OCI-LY3 (cell line): ENCODE data around the gene BCAR1.
"Not testable (repeated sequence)": the region's sequence is repeated elsewhere in the genome, so short reads cannot be mapped to it uniquely, and the experiment has no call there.

Experiments
- H2AFZ ChIP-seq: fragments of 200-600, 300-600 bp; shearing (Covaris generic); 2 replicates; pipeline ENCODE4 v1.6.0; 2014; ENCODE audit warnings: antibody characterized with exemption, low read depth, low read length
- H3K27ac ChIP-seq: fragments of 200-600, 300-600 bp; sonication (generic); 2 replicates; pipeline ENCODE4 v1.5.1; 2014; ENCODE audit warnings: mild to moderate bottlenecking, low read length, moderate library complexity, mixed read lengths
- H3K27me3 ChIP-seq: fragments of 200-600, 300-600 bp; sonication (generic); 2 replicates; pipeline ENCODE4 v1.6.1; 2014; ENCODE audit warnings: low read depth, low read length, mixed read lengths
- H3K36me3 ChIP-seq: fragments of 200-600, 300-600 bp; sonication (generic); replicated peaks from 2 replicates; pipeline ENCODE3; 2014; ENCODE audit warnings: low read depth, low read length, mixed read lengths
- H3K4me1 ChIP-seq: fragments of 300-600, 200-600 bp; sonication (generic); 2 replicates; pipeline ENCODE4 v1.6.1; 2014; ENCODE audit warnings: low read length, mixed read lengths
- H3K4me2 ChIP-seq: fragments of 200-600, 300-600 bp; sonication (generic); 2 replicates; pipeline ENCODE4 v1.6.1; 2014; ENCODE audit warnings: low read length, mixed read lengths
- H3K4me3 ChIP-seq: fragments of 300-600, 200-600 bp; sonication (generic); 2 replicates; pipeline ENCODE4 v1.5.1; 2014; ENCODE audit warnings: antibody characterized with exemption, mild to moderate bottlenecking, low read length, moderate library complexity
- H3K79me2 ChIP-seq: fragments of 300-600, 200-600 bp; shearing (Covaris generic); 2 replicates; pipeline ENCODE4 v1.6.1; 2014; ENCODE audit warnings: mild to moderate bottlenecking, low read length, mixed read lengths
- H3K9ac ChIP-seq: fragments of 300-600, 200-600 bp; shearing (Covaris generic); 2 replicates; pipeline ENCODE4 v1.6.0; 2014; ENCODE audit warnings: mild to moderate bottlenecking, low read length, moderate library complexity
- H3K9me3 ChIP-seq: fragments of 200-600, 300-600 bp; shearing (Covaris generic); 2 replicates; pipeline ENCODE4 v1.6.1; 2014; ENCODE audit warnings: low read length, mixed read lengths; ENCODE audit not compliant: insufficient read depth
- H4K20me1 ChIP-seq: fragments of 200-600, 300-600 bp; sonication (generic); 2 replicates; pipeline ENCODE4 v1.6.1; 2016; ENCODE audit warnings: low read length, mixed read lengths; ENCODE audit not compliant: insufficient read depth
- CTCF ChIP-seq: fragments of 200-600, 300-600 bp; sonication (generic); IDR thresholded peaks from 2 replicates; pipeline ENCODE4 v1.5.1; 2014; ENCODE audit warnings: antibody characterized with exemption, low read length, low read depth
- EZH2phosphoT487 ChIP-seq: fragments of 200-600 bp; shearing (Covaris generic); IDR thresholded peaks from 2 replicates; pipeline ENCODE4 v1.6.1; 2018; ENCODE audit warnings: antibody characterized with exemption, mixed run types, low read depth

Gene BCAR1

GRCh38 chr16:75282466-75283281 lies 31.2 kb upstream of the BCAR1 start:
- Histone ChIP-seq H3K36me3 (peaks cover 5% of the 10 kb centered on the region), H4K20me1 (no peaks in the 10 kb centered on the region), H3K4me1 (no peaks in the 10 kb centered on the region), H3K9ac (no peak overlapping the region), H2AFZ (no peak overlapping the region), H3K4me3 (no peak overlapping the region), H3K4me2 (no peak overlapping the region), H3K79me2 (no peaks in the 10 kb centered on the region), H3K27me3 (no peaks in the 10 kb centered on the region), H3K27ac (no peak overlapping the region), H3K9me3 (no peaks in the 10 kb centered on the region)
- TF ChIP-seq EZH2phosphoT487 (no peak), CTCF (no peak)

GRCh38 chr16:75281826-75282225 lies 30.4 kb upstream of the BCAR1 start:
- no peaks in the 10 kb centered on the region for H3K4me1 ChIP-seq
- no peaks in the 10 kb centered on the region for H3K27me3 ChIP-seq
- H3K4me3 ChIP-seq = no peak overlapping the region
- H3K9ac ChIP-seq = no peak overlapping the region
- no peak overlapping the region for H2AFZ ChIP-seq
- no peaks in the 10 kb centered on the region for H3K9me3 ChIP-seq
- TF ChIP-seq EZH2phosphoT487 = no peak
- TF ChIP-seq CTCF = no peak
- H3K79me2 ChIP-seq = no peaks in the 10 kb centered on the region
- H3K36me3 ChIP-seq = peaks cover 5% of the 10 kb centered on the region
- no peak overlapping the region for H3K4me2 ChIP-seq
- no peaks in the 10 kb centered on the region for H4K20me1 ChIP-seq
- no peak overlapping the region for H3K27ac ChIP-seq

GRCh38 chr16:75281009-75281408 lies 29.6 kb upstream of the BCAR1 start:
- not testable (repeated sequence) for H3K9me3 ChIP-seq, H4K20me1 ChIP-seq, H3K4me1 ChIP-seq, H3K9ac ChIP-seq, H3K4me3 ChIP-seq, H3K79me2 ChIP-seq, H3K4me2 ChIP-seq, H3K27me3 ChIP-seq, H2AFZ ChIP-seq, H3K36me3 ChIP-seq, H3K27ac ChIP-seq

GRCh38 chr16:75280331-75280804 lies 28.9 kb upstream of the BCAR1 start:
- H3K36me3 ChIP-seq = peaks cover 5% of the 10 kb centered on the region
- no peak overlapping the region for H3K4me2 ChIP-seq
- H3K27ac ChIP-seq = no peak overlapping the region
- no peak overlapping the region for H3K9ac ChIP-seq
- H3K9me3 ChIP-seq = no peaks in the 10 kb centered on the region
- H4K20me1 ChIP-seq = no peaks in the 10 kb centered on the region
- no peaks in the 10 kb centered on the region for H3K4me1 ChIP-seq
- H3K4me3 ChIP-seq = no peak overlapping the region
- no peak overlapping the region for H2AFZ ChIP-seq
- no peaks in the 10 kb centered on the region for H3K27me3 ChIP-seq
- TF ChIP-seq EZH2phosphoT487 (no peak), CTCF (no peak)
- H3K79me2 ChIP-seq = no peaks in the 10 kb centered on the region
